HEK293 (cell line): ENCODE results near the gene AIRE.

ENCODE experiments used
- CTCF ChIA-PET: fragments of 350-600 bp; formaldehyde crosslinking; extraction: SDS; loops from one replicate; lab custom pipeline; 2021; ENCODE audit warnings: antibody characterized with exemption; lab: Yijun Ruan, JAX
- POLR2A ChIA-PET: fragments of 300-600 bp; formaldehyde crosslinking; extraction: SDS; loops from one replicate; lab custom pipeline; 2020; ENCODE audit warnings: antibody characterized with exemption, inconsistent platforms; lab: Yijun Ruan, JAX
- H3K27ac ChIP-seq: fragments of 200-500 bp; sonication (Bioruptor generic); 2 replicates; pipeline ENCODE4 v1.5.1; 2014; ENCODE audit warnings: low read depth, low read length, control low read depth, inconsistent platforms; ENCODE audit errors: extremely low read depth
- H3K36me3 ChIP-seq, 2 experiments: fragments of 200-500 bp in 1 of 2; sonication (Bioruptor generic) in 1 of 2; 1 replicate in 1 of 2; 2 replicates in 1 of 2; pipeline ENCODE4 v1.5.1; 2014 to 2017; ENCODE audit warnings: inconsistent platforms in 2 of 2, low read length in 2 of 2; ENCODE audit not compliant: control insufficient read depth in 2 of 2, insufficient read depth in 1 of 2
- H3K4me1 ChIP-seq: fragments of 200-500 bp; sonication (Bioruptor generic); 2 replicates; pipeline ENCODE4 v1.5.1; 2014; ENCODE audit warnings: mild to moderate bottlenecking, low read length, inconsistent platforms; ENCODE audit not compliant: control insufficient read depth, insufficient read depth
- H3K4me3 ChIP-seq: 2 replicates; pipeline ENCODE4 v1.5.1; 2011; ENCODE audit warnings: low read depth, mild to moderate bottlenecking, control low read depth, low read length, moderate library complexity
- H3K9me3 ChIP-seq: fragments of 200-500 bp; sonication (Bioruptor generic); 2 replicates; pipeline ENCODE4 v1.5.1; 2014; ENCODE audit warnings: low read depth, low read length, inconsistent platforms; ENCODE audit not compliant: control insufficient read depth, insufficient read depth
- BCL11B ChIP-seq: fragments of 450-650 bp; formaldehyde crosslinking; IDR thresholded peaks from 2 replicates; pipeline ENCODE4 v1.5.1; 2016; ENCODE audit warnings: low read depth, missing biosample characterization, missing genetic modification characterization
- HOXC10 ChIP-seq: sonication (generic); formaldehyde crosslinking; IDR thresholded peaks from 2 replicates; pipeline ENCODE4 v1.8.1; 2023; ENCODE audit warnings: mild to moderate bottlenecking, missing genetic modification reagents
- KLF7 ChIP-seq: fragments of 450-650 bp; formaldehyde crosslinking; IDR thresholded peaks from 2 replicates; pipeline ENCODE4 v1.5.1; 2016; ENCODE audit warnings: missing biosample characterization, missing genetic modification characterization, borderline replicate concordance
- ZBTB17 ChIP-seq: fragments of 450-650 bp; formaldehyde crosslinking; IDR thresholded peaks from 2 replicates; pipeline ENCODE4 v1.5.1; 2016; ENCODE audit warnings: missing biosample characterization, missing genetic modification characterization
- ZNF114 ChIP-seq: fragments of 450-650 bp; formaldehyde crosslinking; IDR thresholded peaks from 2 replicates; pipeline ENCODE4 v1.5.0; 2017; ENCODE audit warnings: missing biosample characterization, missing genetic modification characterization
- ZNF596 ChIP-seq: fragments of 450-650 bp; IDR thresholded peaks from 2 replicates; pipeline ENCODE4 v1.5.0; 2018; ENCODE audit warnings: missing biosample characterization, mild to moderate bottlenecking, missing genetic modification characterization, moderate library complexity
- ZNF785 ChIP-seq: fragments of 450-650 bp; formaldehyde crosslinking; IDR thresholded peaks from 2 replicates; pipeline ENCODE4 v1.5.1; 2016; ENCODE audit warnings: missing biosample characterization, missing genetic modification characterization
- ZNF837 ChIP-seq: fragments of 450-650 bp; formaldehyde crosslinking; IDR thresholded peaks from 2 replicates; pipeline ENCODE4 v1.5.1; 2016; ENCODE audit warnings: missing biosample characterization, missing genetic modification characterization
- ZSCAN16 ChIP-seq: fragments of 450-650 bp; formaldehyde crosslinking; IDR thresholded peaks from 2 replicates; pipeline ENCODE4 v1.5.1; 2016; ENCODE audit warnings: missing biosample characterization, missing genetic modification characterization
- TF ChIP-seq, protein P1 (sequence below): fragments of 450-650 bp; formaldehyde crosslinking; IDR thresholded peaks from 2 replicates; pipeline ENCODE4 v1.5.1; 2016; ENCODE audit warnings: missing biosample characterization, missing genetic modification characterization, borderline replicate concordance
- TF ChIP-seq, protein P2 (sequence below): fragments of 450-650 bp; formaldehyde crosslinking; IDR thresholded peaks from 2 replicates; pipeline ENCODE4 v1.5.1; 2016; ENCODE audit warnings: missing biosample characterization, missing genetic modification characterization
- TF ChIP-seq, protein P3 (sequence below): fragments of 450-650 bp; formaldehyde crosslinking; IDR thresholded peaks from 2 replicates; pipeline ENCODE4 v1.5.1; 2016; ENCODE audit warnings: missing biosample characterization, missing genetic modification characterization

The AIRE gene

DNA sequence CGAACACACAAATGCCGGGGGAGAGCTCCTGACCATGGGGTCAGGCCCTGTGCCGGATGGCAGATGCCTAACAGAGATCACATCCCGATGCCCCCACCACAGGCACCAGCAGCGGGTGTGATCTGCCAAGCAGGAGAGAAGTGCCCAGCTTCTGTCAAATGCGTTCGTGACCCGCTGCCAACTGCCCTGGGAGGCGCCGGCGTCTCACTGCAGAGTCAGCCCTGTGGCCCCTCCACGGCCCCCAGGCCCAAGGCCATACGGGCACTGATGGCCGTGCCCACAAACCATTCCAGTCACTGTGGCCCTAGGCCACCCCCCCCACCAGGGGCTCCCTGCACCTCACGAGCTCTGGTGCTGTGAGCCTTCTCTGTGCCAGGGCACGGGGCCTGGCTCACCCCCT is 45.5 kb downstream of the AIRE start (continued):
- TF ChIP-seq, protein P1, sequence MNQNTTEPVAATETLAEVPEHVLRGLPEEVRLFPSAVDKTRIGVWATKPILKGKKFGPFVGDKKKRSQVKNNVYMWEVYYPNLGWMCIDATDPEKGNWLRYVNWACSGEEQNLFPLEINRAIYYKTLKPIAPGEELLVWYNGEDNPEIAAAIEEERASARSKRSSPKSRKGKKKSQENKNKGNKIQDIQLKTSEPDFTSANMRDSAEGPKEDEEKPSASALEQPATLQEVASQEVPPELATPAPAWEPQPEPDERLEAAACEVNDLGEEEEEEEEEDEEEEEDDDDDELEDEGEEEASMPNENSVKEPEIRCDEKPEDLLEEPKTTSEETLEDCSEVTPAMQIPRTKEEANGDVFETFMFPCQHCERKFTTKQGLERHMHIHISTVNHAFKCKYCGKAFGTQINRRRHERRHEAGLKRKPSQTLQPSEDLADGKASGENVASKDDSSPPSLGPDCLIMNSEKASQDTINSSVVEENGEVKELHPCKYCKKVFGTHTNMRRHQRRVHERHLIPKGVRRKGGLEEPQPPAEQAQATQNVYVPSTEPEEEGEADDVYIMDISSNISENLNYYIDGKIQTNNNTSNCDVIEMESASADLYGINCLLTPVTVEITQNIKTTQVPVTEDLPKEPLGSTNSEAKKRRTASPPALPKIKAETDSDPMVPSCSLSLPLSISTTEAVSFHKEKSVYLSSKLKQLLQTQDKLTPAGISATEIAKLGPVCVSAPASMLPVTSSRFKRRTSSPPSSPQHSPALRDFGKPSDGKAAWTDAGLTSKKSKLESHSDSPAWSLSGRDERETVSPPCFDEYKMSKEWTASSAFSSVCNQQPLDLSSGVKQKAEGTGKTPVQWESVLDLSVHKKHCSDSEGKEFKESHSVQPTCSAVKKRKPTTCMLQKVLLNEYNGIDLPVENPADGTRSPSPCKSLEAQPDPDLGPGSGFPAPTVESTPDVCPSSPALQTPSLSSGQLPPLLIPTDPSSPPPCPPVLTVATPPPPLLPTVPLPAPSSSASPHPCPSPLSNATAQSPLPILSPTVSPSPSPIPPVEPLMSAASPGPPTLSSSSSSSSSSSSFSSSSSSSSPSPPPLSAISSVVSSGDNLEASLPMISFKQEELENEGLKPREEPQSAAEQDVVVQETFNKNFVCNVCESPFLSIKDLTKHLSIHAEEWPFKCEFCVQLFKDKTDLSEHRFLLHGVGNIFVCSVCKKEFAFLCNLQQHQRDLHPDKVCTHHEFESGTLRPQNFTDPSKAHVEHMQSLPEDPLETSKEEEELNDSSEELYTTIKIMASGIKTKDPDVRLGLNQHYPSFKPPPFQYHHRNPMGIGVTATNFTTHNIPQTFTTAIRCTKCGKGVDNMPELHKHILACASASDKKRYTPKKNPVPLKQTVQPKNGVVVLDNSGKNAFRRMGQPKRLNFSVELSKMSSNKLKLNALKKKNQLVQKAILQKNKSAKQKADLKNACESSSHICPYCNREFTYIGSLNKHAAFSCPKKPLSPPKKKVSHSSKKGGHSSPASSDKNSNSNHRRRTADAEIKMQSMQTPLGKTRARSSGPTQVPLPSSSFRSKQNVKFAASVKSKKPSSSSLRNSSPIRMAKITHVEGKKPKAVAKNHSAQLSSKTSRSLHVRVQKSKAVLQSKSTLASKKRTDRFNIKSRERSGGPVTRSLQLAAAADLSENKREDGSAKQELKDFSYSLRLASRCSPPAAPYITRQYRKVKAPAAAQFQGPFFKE (tag by site-specific recombination), result no peak
- TF ChIP-seq ZNF114 (tag by site-specific recombination) (no peak), ZNF785 (no peak), ZBTB17 (tag by site-specific recombination) (no peak), ZSCAN16 (tag by site-specific recombination) (no peak), HOXC10 (CRISPR knock-in tag) (no peak), ZNF596 (tag by site-specific recombination) (no peak)
- TF ChIP-seq, protein P2, sequence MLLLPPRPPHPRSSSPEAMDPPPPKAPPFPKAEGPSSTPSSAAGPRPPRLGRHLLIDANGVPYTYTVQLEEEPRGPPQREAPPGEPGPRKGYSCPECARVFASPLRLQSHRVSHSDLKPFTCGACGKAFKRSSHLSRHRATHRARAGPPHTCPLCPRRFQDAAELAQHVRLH (tag by site-specific recombination), result no peak

DNA sequence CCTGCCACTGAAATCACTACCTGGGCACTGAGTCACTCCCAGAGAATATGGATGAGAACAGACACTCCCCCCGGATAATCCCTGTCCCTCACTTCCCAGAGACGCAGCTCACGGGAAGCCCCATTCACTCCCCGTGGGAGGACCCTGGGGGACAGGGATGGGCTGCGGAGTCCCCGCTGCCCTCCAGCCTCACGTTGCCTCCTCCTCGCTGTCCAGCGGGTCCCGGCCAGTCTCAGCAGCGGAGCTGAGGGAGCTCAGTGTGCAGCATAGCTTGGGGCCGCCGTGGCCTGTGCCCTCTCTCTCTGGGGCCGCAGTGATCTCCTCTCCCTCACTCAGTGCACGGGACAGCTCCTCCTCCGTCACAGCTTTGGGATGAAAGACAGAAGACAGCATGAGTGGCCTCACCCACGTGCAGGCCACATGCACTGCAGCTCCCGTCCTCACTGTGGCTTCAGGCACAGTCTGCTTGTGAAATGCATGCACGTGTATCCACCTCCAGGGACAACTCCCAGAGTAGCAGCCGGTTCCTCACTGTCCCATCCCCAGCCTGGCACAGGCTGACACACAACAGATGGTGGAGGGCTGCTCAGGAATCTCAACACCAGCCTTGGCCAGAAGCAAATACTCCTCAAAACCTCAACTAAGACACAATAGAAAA is 46.1 kb downstream of the AIRE start:
- no peak overlapping the region for H3K4me3 ChIP-seq
- TF ChIP-seq ZNF837 (tag by site-specific recombination) (0 out of 2 replicates have a peak, but pooled peaks have one; percentile 34), KLF7 (no peak)
- peaks cover 0 to 14% of the 10 kb centered on the region in 2 experiments; a peak in 1 of 3 replicates for H3K36me3 ChIP-seq
- POLR2A ChIA-PET, result no interaction called here
- H3K9me3 ChIP-seq, result no peaks in the 10 kb centered on the region
- CTCF ChIA-PET, result no interaction called here
- H3K4me1 ChIP-seq, result no peaks in the 10 kb centered on the region
- H3K27ac ChIP-seq, result no peak overlapping the region

DNA sequence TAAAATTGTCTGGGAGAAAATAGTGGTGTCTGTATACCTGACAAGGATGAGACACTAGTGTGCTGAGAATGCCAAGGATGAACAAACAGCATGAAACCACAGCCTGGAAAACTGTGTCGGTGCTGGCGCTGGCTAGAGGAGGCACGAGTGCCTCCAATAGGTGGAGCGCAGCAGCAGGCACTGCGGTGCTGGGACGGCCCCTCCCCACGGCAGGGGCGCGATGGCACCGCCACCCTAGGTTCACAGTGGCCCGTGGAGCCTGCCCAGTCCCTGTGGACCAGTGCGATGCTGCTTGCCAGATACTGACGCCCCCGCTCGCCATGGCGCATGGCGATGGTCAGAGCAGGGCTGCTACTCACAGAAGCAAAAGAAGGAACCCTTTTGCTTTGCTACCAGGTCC is 46.7 kb downstream of the AIRE start:
- TF ChIP-seq BCL11B (tag by site-specific recombination), result no peak
- TF ChIP-seq, protein P3, sequence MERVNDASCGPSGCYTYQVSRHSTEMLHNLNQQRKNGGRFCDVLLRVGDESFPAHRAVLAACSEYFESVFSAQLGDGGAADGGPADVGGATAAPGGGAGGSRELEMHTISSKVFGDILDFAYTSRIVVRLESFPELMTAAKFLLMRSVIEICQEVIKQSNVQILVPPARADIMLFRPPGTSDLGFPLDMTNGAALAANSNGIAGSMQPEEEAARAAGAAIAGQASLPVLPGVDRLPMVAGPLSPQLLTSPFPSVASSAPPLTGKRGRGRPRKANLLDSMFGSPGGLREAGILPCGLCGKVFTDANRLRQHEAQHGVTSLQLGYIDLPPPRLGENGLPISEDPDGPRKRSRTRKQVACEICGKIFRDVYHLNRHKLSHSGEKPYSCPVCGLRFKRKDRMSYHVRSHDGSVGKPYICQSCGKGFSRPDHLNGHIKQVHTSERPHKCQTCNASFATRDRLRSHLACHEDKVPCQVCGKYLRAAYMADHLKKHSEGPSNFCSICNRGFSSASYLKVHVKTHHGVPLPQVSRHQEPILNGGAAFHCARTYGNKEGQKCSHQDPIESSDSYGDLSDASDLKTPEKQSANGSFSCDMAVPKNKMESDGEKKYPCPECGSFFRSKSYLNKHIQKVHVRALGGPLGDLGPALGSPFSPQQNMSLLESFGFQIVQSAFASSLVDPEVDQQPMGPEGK (tag by site-specific recombination), result peak; percentile 12; the same call in 1 of the 2 replicates
- no peak overlapping the region for H3K4me3 ChIP-seq
- ChIA-PET POLR2A (no interaction called here), CTCF (no interaction called here)
- no peaks in the 10 kb centered on the region for H3K9me3 ChIP-seq
- peaks cover 0 to 8% of the 10 kb centered on the region in 2 experiments; a peak in 1 of 3 replicates for H3K36me3 ChIP-seq
- H3K4me1 ChIP-seq, result no peaks in the 10 kb centered on the region
- no peak overlapping the region for H3K27ac ChIP-seq
